Nephron progenitor cell (in vitro differentiated cells): ENCODE data around the gene CFAP299.
"Not testable (repeated sequence)": the region's sequence is repeated elsewhere in the genome, so short reads cannot be mapped to it uniquely, and the experiment has no call there.

ENCODE experiments used
- DNase-seq: peaks from one replicate; pipeline ENCODE4 v3.0.0; 2021
- H3K27ac Mint-ChIP-seq: 2 replicates; pipeline ENCODE4 v1.8.0; 2021; ENCODE audit warnings: mild to moderate bottlenecking, moderate library complexity, mixed read lengths
- H3K27me3 Mint-ChIP-seq: 2 replicates; pipeline ENCODE4 v1.8.0; 2021; ENCODE audit warnings: mild to moderate bottlenecking, low read depth, mixed read lengths; ENCODE audit not compliant: poor library complexity
- H3K36me3 Mint-ChIP-seq: 2 replicates; pipeline ENCODE4 v1.8.0; 2021; ENCODE audit warnings: low read depth, mixed read lengths
- H3K4me1 Mint-ChIP-seq: 2 replicates; pipeline ENCODE4 v1.8.0; 2021; ENCODE audit warnings: mixed read lengths
- H3K4me3 Mint-ChIP-seq: 2 replicates; pipeline ENCODE4 v1.8.0; 2021; ENCODE audit warnings: mild to moderate bottlenecking, moderate library complexity, mixed read lengths
- H3K9me3 Mint-ChIP-seq: 2 replicates; pipeline ENCODE4 v1.8.0; 2021; ENCODE audit warnings: mild to moderate bottlenecking, moderate library complexity, mixed read lengths
- CTCF ChIP-seq: fragments of 200-600 bp; sonication (generic); IDR thresholded peaks from 2 replicates; pipeline ENCODE4 v1.5.0; 2021; ENCODE audit warnings: antibody characterized with exemption

Gene CFAP299

GRCh38 chr4:80334568-80334967 is 962 bp upstream of the CFAP299 start:
- no peaks in the 10 kb centered on the region for H3K36me3 Mint-ChIP-seq
- TF ChIP-seq CTCF = no peak
- DNase-seq = no peak
- H3K27ac Mint-ChIP-seq = no peak overlapping the region
- no peaks in the 10 kb centered on the region for H3K9me3 Mint-ChIP-seq
- no peaks in the 10 kb centered on the region for H3K4me1 Mint-ChIP-seq
- H3K27me3 Mint-ChIP-seq = peaks cover 32% of the 10 kb centered on the region
- H3K4me3 Mint-ChIP-seq = no peak overlapping the region

GRCh38 chr4:80335226-80335553 is 340 bp upstream of the CFAP299 start:
- peaks cover 32% of the 10 kb centered on the region for H3K27me3 Mint-ChIP-seq
- H3K9me3 Mint-ChIP-seq = no peaks in the 10 kb centered on the region
- no peak for TF ChIP-seq CTCF
- DNase-seq = no peak
- peak overlapping the region; percentile 89 for H3K4me3 Mint-ChIP-seq
- no peaks in the 10 kb centered on the region for H3K4me1 Mint-ChIP-seq
- no peaks in the 10 kb centered on the region for H3K36me3 Mint-ChIP-seq
- H3K27ac Mint-ChIP-seq = no peak overlapping the region

GRCh38 chr4:80336582-80336981 is 1.1 kb downstream of the CFAP299 start:
- DNase-seq = peak; percentile 19
- no peak overlapping the region for H3K27ac Mint-ChIP-seq
- H3K36me3 Mint-ChIP-seq = no peaks in the 10 kb centered on the region
- H3K4me1 Mint-ChIP-seq = no peaks in the 10 kb centered on the region
- H3K27me3 Mint-ChIP-seq = peaks cover 35% of the 10 kb centered on the region
- peak overlapping the region; percentile 89 for H3K4me3 Mint-ChIP-seq
- no peak for TF ChIP-seq CTCF
- peaks cover under 1% of the 10 kb centered on the region for H3K9me3 Mint-ChIP-seq

- Mint-ChIP-seq H3K36me3 (no peaks in the 10 kb centered on the region), H3K4me1 (no peaks in the 10 kb centered on the region), H3K4me3 (no peak overlapping the region), H3K27me3 (peaks cover 42% of the 10 kb centered on the region), H3K9me3 (peaks cover 27% of the 10 kb centered on the region), H3K27ac (no peak overlapping the region)
- TF ChIP-seq CTCF = no peak
- no peak for DNase-seq
Measured at GRCh38 chr4:80340036-80340435, 4.5 kb downstream of the CFAP299 start.

- H3K4me3 Mint-ChIP-seq, H3K27ac Mint-ChIP-seq, H3K4me1 Mint-ChIP-seq, DNase-seq, H3K36me3 Mint-ChIP-seq: not testable (repeated sequence)
- Mint-ChIP-seq H3K27me3 (peaks cover 35% of the 10 kb centered on the region), H3K9me3 (peaks cover 27% of the 10 kb centered on the region)
Measured at GRCh38 chr4:80342684-80343083, 7.2 kb downstream of the CFAP299 start.

GRCh38 chr4:80343887-80344286 is 8.4 kb downstream of the CFAP299 start:
- Mint-ChIP-seq H3K4me1 (no peaks in the 10 kb centered on the region), H3K36me3 (no peaks in the 10 kb centered on the region), H3K4me3 (no peak overlapping the region), H3K27ac (no peak overlapping the region), H3K27me3 (peaks cover 34% of the 10 kb centered on the region), H3K9me3 (peaks cover 27% of the 10 kb centered on the region)
- TF ChIP-seq CTCF = no peak
- no peak for DNase-seq
